Renal cortical epithelial cell (primary cell): ENCODE results near the gene LRWD1. TPM values are rescaled to one million over a fixed set of nuclear protein-coding genes. Genes with fewer than 3 reads are reported as not detected.
A peak's percentile ranks its signal among the peaks of the same experiment; 100 is the strongest.
"Not testable (repeated sequence)": the region's sequence is repeated elsewhere in the genome, so short reads cannot be mapped to it uniquely, and the experiment has no call there.

Experiments used
- DNase-seq: peaks from one replicate; pipeline ENCODE4 v3.0.0-alpha.2; 2011; ENCODE audit warnings: low read depth
- total RNA-seq: library from RNA; depleted of rRNA; stranded (reverse); fragments of >200 nt; gene quantifications from 2 replicates; pipeline ENCODE4 v1.2.3, GENCODE V29; 2014

The LRWD1 gene
- total RNA-seq, 1 donor from 2014 or later = 29.5 TPM

DNA sequence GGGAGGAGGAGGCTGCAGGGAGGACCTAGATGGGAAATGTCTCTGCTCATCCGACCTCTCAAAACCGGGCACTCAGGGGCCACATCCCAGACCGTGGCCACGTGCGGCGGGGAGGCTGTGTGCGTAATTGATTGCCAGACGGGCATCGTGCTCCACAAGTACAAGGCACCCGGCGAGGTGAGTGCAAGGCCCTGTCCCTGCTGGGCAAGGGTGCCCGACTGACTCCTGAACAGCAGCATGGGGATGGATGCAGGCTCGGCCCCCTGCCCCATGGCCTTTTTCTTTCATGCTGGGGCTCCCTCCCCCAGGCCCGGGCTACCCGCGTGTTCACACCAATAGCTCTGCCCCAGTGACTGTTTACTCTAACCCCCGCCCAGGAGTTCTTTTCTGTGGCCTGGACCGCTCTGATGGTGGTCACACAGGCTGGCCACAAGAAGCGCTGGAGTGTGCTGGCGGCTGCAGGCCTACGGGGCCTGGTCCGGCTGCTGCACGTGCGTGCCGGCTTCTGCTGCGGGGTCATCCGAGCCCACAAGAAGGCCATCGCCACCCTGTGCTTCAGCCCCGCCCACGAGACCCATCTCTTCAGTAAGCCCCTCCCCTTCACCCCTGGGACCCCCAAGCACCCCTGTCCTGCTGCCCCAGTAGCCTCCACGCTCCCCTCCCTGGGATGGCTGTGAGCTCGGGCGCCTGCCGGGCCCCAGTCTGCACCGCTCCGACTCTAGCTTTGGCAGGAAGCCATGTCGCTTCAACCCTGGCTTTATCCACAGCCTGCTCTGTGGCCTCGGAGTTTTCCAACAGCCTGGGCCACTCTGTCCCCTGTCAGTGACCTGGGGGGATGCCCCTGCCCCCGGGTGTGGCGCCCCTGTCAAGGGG, 3.9 kb downstream of the LRWD1 start:
- no peak for DNase-seq

DNA sequence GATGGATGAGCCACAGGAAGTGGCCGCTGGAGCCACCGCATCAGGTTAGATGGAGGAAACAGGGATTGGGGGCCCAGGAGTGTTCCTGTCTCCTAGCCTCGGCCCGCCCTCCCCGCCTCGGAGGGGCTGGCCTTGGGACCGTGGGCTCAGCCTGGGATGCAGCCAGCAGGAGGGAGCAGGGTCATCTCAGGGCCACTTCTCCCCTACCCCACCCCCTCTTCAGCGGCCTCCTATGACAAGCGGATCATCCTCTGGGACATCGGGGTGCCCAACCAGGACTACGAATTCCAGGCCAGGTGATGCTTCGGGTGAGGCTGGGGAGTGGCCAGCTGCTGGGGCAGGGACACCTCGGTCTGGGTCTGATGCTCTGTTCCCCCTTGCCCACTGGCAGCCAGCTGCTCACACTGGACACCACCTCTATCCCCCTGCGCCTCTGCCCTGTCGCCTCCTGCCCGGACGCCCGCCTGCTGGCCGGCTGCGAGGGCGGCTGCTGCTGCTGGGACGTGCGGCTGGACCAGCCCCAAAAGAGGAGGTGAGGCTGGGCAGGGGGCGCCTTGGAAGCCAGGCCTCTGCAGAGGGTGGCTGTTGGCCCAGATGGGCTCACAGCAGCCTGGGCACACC, 4.7 kb downstream of the LRWD1 start:
- no peak for DNase-seq

DNA sequence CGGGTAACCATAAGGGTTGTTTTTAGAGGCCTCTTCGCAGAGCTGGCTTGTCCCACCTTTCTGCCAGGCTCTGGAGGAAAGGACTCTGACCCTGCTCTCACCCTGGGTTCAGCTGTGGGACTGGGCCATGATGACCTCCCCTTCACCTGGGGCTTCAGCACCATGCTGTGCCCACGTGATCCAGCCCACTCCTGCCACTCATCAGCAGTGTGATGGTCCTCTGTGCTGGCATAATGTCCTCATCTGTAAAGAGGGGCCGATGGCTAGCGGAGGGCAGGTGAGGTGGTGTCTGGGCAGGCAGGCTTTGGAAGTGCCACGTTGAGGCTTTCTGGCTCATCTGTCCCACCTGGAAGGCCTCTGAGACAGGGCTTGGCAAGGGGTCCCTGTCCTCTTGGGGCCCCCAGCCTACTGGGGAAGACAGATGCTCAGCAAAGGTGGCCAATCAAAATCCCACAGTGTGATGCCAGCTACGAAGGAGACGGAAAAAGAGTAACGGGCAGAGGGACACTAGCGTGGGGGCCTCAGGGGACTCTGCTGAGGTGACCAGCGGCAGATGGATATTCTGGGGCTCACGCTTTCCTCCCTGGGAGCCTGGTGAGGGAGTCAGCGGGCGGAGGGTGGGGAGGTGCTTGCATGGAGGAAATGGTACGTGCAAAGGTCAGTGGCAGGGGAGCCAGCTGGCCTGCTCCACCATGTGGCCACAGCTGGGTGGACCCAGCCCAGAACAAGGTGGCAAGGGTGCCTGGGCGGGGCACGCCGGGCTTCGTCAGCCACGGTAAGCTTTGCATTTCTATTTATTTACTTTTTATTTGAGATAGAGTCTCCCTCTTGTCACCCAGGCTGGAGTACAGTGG, 5.4 kb downstream of the LRWD1 start:
- no peak for DNase-seq

DNA sequence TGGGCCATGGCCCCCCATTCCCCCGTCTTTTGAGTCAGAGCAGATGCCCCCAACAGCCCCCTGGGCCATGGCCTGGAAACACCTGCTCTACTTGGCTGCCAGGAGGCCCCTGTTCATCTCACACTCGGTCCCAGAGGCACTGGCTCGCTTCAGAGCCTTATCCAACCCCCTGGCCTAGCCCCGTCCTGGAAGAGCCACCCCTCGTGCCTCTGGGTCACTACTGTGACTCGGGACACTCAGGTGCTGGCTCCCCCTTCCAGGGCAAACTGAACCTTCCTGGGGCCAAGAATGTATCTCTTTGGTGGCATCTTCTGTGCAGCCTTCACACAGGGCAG, 7.0 kb downstream of the LRWD1 start:
- DNase-seq = no peak

DNA sequence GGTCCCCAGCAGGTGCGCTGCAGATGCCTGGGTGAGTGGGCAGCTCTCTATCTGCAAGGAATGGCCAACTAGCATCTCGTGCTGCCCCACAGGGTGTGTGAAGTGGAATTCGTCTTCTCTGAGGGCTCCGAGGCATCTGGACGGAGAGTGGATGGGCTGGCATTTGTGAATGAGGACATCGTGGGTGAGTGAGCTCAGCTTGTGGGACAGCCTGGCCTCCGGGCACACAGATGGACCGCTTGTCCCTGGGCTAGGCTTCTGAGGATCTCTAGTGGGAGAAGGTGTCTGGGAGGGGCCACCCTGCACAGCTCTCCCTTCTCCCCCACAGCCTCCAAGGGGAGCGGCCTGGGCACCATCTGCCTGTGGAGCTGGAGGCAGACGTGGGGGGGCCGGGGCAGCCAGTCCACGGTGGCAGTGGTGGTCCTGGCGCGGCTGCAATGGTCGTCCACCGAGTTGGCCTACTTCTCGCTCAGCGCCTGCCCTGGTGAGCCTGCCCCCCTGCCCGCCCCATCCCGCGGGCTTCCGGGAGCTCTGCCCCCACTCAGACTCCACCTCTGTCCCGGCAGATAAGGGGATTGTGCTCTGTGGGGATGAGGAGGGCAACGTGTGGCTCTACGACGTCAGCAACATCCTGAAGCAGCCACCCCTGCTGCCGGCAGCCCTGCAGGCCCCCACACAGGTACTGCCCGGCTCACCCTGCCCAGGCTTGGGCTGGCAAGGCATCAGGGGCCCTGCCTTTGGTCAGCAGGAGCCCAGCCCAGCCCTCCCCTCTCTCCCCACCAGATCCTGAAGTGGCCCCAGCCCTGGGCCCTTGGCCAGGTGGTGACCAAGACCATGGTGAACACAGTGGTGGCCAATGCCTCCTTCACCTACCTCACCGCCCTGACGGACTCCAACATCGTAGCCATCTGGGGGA, 7.6 kb downstream of the LRWD1 start:
- no peak for DNase-seq

DNA sequence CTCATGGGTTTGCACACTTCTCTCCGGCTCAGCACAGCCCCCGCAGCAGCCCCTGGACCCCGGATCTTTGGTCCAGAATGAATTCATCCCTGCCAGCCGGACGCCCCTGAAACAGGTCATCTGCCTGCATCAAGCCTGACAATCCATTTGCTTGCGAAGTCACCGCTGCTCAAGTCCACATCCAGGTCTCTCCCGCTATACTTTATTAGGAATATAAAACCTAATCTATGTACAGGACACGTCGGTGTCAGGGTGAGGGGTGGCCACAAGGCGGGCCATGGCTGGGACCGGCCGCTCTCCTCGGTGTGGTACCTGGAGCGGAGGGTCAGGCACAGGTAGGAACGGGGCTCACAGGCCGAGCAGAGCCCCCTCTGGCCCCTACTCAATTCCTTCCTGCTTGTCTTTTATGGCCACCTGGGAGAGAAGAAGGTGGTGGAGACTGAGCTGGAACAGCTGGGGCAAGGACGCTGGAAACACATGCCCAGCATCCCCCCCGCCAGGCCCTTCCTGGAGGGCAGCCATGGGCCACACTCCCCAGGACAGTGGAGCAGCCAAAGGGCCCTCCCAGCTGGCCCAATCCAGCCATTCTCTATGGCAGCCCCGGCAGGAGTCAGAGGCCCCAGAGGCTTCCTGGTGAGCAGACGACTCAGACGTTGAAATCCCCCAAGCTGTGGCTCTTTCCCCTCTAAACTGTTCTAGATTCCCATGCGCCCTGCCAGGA, 8.6 kb downstream of the LRWD1 start:
- no peak for DNase-seq

DNA sequence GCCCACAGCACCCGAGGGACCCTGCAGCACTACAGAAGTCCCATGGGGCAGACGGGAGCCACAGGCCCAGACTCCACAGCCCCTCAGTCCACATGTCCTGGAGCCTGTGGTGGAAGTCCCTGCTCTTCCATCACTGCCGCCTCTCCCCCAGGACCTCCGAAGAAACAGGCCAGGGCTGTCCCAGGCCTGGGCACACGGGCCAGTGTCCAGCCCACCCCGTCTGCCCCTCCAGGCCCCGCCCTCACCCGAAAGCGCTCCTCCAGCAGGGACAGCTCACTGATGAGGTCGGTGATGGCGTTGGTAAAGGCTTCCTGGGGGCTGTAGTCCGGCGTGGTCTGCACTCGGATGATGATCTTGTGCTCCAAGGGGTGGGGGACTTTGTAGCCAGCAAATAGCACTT, 9.3 kb downstream of the LRWD1 start:
- not testable (repeated sequence) for DNase-seq

DNA sequence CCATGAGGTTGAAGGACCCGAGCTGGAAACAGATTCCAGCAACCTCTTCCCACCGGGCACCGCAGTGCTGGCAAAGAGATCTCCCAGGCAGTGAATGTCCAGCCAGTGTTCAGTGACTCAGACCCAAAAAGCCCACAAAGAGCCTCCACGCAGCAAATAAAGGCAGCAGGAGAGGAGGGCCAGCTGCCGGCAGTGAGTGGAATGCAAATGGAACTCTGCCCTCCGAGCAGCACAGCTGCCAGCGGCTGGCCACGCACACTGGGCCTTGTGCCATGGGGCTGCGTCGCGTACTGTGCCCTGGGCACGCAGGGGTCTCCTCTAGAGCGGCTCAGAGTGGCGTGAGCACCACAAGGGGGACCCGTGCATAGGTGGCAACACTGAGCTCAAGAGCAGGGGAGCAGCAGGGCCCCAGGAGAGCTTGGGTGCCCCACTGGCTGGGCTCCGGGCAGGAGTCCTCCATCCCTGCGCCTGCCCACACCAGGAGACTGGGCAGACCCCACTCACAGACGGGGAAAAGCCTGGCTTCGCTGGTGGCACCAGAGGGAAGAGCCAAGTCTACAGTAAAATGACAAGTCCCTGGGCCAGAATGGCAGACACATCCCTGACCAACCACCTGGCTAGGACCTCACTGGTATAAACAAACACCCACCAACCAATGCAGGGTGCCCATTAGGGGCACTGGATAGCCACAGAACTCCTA, 10.1 kb downstream of the LRWD1 start:
- DNase-seq = not testable (repeated sequence)

DNA sequence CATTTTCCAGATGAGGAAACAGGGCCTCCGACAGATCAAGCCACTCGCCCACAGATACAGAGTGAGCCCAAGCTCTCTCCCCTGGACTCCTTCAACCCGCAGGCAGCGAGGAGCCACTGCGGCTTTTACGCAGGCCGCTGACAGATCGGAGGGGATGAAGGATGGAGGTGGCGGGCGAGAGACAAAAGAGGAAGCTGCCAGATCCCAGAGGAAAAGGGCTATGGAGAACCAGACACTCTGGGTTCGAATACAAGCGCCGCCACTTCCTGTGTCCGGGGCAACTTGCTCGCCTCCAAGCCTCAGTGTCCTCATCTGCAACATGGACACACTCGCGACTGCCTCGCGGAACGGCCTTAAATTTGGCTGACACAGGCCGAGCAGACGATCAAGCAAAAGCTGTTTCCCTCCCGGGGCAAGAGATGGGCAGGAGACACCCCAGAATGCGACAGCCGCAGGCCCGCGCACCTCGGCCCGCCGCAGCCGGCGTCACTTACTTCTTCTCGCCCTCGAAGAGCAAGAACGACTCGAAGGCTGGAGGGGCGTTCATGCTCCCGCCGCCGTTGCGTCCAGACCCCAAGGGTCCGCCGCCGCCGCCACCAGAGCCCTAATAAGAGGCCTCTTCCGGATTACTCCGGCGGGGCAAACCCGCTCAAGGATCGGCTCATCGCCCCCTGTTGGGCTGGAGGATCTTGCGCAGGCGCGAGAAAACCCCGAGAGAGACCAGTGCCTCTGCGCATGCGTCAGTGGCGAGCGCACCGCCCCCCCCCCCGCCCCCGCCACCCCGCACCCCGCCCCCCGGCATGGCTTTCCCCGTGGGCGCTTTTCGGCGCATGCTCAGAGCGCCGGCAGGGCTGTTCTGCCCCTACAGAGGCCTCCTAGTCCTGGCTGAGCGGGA, 13.8 kb downstream of the LRWD1 start, which contains the start of gene POLR2J:
Gene POLR2J (minus strand): TSS at position 609 of the 895 bp plus-strand sequence. CDS start 62 bp downstream, at position 547.
- peak; percentile 59 for DNase-seq

DNA sequence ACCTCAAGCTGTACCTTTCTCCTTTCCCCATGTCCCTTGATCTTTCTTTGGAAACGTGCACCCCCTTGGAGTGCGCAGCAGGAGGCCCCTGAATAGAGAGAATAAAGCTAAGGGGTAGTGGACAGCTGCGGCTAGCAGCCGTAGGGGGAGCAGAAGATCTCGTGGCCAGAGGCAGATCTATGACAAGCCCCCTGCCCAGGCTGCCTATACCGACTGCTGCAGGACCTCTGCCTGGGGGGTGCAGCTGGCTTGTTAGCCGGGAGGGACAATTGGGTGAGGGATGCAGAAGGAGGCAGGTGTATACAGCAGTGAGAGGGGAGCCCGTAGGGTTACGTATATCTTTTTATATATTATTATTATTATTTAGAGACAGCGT, 14.4 kb downstream of the LRWD1 start:
- not testable (repeated sequence) for DNase-seq

DNA sequence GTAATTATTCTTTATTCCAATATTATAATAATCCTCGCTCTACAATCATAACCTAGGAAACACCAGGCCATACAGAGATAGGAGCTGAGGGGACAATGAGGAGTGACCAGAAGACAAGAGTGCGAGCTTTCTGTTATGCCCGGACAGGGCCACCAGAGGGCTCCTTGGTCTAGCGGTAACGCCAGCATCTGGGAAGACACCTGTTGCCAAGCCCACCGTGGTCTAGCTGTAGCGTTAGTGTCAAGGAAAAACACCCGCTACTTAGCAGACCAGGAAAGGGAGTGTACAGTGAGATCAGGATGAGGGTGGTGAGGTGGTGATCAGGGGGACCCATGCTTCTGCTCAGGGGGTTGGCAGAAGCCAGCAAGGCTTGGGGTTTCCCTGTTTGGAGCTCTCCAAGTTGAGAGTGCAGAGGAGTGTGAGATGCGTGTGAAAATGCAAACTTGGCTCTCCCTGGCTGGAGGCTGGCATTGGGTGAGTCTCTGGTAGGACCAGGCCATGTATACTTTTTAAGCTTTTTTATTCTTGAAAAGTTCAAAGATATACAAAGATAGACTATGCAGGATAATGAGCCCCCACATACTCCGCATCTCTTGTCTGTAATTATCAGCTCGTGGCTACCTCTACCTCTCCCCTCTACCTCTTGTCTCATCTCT, 15.3 kb downstream of the LRWD1 start:
- not testable (repeated sequence) for DNase-seq

DNA sequence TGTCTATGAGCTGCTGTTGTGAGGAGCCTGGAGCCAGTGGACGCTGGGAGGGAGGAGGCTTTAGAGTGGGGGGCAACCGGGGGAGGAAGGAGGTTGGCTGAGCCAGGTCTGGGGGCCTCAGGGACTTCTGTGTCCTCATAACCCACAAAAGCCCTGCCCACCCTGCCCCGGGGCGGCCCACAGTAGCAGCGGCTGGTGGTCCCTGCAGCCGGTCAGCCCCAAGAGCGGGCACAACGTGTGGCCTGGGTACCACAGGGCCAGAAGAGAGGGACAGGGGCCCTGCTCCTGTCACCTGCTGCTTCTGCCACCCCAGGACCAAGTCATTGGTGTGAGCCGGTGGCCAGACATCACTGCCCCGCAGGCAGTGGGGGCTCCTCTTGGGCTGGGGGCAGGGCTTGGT, 17.2 kb downstream of the LRWD1 start:
- not testable (repeated sequence) for DNase-seq

DNA sequence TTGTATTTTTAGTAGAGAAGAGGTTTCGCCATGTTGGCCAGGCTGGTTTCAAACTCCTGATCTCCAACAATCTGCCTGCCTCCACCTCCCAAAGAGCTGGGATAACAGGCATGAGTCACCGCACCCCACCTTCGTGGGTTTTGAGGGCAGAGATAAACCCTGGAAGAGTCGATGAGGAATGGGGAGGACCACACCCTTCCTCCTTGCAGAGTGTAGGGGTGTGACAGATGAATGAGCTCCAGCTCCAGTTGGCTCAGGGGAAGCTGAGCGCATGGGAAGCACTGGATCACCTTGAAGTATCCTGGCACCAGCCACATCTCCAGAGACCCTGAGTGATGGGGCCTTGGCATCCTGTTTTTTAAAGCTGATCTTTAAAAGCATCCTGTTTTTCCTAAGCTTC, 19.5 kb downstream of the LRWD1 start:
- DNase-seq = not testable (repeated sequence)

DNA sequence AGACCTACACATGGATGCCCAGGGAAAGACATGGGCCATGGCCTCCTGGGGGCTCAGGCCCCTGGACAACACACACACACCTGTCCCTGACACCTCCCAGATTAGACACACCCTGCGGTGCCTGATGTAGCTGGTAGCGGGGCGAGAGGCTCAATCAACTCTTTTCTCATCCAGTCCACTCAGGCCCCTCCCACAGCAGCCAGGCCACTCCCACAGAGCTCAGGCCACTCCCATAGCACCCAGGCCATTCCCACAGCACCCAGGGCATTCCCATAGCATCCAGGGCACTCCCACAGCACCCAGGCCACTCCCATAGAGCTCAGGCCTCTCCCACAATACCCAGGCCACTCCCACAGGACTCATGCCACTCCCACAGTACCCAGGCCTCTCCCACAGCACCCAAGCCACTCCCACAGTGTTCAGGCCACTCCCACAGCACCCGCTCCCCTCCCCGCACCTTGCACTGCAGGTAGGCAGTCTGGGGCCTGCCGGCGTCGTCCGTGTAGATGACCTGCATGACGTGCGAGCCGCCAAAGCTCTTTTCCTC, 25.8 kb downstream of the LRWD1 start:
- DNase-seq = not testable (repeated sequence)

DNA sequence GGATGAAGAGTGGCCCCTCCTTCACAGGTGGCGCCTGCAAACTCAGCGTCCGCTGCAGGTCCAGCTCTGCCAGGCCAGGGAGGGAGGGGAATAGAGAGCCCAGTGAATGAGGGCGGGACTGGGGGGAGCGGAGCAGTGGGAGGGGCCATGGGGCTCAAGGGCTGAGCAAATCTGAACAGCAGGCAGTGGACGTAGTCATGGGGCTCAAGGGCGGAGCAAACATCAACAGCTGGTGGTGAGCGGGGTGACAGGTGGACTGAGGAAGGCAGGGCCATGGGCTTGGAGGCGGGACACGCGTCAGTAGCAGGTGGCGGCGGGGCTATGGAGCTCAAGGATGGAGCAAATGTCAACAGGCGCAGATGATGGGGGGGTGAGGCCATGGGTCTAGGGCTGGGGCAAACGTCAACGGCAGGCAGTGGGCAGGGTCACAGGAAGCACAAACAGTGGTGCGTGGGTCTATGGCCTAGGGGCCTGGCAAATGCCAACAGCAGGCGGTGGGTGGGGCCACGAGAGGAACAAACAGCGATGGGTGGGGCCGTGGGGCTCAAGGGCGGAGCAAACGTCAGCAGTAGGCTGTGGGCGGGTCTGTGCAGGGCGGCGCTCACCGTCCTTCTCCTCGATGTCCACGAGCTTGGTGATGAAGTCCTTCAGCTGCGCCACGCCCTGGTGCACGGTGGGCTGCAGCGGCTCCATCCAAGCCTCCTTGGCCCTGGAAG, 28.6 kb downstream of the LRWD1 start:
- not testable (repeated sequence) for DNase-seq

DNA sequence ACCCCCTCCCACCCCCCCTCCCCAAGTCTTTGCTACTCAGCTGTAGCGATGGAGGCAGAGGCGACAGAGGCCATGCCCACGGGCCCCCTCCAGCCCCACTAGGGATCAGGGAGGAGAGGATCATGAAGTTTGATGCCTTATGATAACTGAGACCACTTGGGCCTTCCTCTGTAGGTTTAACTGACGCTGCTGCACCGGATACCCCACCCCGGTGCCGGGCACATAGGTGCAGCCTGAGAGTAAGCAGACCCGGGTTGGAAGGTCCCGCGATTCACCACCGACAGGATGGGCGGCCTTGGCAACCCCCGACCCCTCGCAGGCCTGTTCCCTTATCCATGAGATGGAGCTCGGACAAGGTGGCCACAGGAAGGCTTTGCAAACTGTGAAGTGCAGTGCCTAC, 29.2 kb downstream of the LRWD1 start:
- DNase-seq = not testable (repeated sequence)

DNA sequence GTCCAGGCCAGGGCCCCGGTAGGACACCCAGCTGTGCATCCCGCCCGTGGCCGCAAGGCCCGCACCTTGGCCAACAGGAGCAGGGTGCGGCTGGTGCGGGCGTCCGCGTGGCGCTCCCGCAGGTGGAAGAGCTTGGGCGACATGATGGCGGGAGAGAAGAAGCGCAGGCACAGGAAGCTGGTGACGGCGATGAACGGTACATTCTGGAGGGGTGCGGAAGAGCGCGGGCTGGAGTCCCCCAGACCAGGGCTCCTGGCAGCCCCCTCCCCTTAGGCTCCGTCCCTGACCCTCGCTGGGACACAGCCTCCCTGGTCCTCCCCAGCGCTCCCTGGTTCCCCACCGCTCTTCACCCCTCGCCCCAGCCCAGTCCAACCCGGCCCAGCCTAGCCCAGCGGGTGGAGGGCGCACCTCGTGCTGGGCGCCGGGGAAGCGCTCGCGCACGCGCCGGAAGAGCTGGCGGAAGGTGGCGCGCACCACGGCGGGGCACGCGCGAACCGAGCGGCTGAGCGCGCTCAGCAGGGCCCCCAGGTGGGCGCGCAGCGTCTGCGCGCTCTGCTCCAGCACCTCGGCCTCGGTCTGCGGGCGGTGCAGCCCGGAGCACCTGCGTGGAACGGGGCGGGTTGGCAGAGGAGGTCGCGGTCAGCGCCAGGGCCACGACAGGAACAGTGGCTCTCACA, 29.8 kb downstream of the LRWD1 start:
- not testable (repeated sequence) for DNase-seq
